ENCODE data around the gene ZNF700. TPM values are rescaled to one million over a fixed set of nuclear protein-coding genes. Genes with fewer than 3 reads are reported as not detected.
"Not testable (repeated sequence)": the region's sequence is repeated elsewhere in the genome, so short reads cannot be mapped to it uniquely, and the experiment has no call there.

ZNF700 gene
- 12.6 and 13.4 TPM in 2 replicates for total RNA-seq

DNA sequence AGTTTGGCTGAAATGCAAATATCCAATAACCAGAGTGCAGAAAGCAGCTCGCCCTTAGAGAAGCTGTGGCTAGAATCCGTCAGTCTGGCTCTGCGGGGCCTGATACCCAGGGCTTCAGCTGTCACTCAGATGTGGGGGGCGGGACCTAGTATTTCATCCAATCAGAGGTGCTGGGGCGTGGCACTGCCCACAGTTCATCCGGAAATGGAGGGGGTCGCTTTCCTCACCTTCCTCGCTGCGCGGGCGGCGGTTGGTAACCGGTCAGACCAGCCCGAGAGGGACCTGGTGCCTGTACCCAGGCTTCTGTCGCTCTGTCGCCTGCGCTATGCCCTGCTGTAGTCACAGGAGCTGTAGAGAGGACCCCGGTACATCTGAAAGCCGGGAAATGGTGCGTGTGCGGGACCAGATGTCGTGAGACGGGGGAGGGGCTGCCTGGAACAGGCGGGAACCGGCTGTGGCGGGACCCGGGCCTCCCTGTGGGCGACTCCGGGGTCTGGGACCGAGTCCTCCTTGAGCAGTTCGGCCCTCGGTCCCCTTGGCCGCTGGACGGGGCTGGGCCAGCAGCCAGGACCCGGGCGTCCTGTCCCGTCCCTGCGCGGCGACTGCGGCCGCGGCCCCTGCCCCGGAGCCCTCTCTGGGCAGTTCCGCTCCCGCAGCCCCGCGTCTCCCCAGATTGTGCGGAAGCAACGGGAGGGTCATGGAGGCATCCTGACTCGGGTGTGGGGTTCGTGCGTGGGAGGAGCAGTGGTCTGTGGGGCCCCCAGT is at the start of gene ZNF700:
Gene ZNF700 (plus strand): TSS at position 222 of the 765 bp plus-strand sequence. CDS start 104 bp downstream, at position 326.
- H3K9me3 Mint-ChIP-seq, result no peaks in the 10 kb centered on the region
- H3K36me3 Mint-ChIP-seq (ENCODE audit: low read depth), result peaks cover 38% of the 10 kb centered on the region
- H3K27me3 Mint-ChIP-seq, result no peaks in the 10 kb centered on the region
- peaks cover 30% of the 10 kb centered on the region for H3K4me1 Mint-ChIP-seq
- H3K4me3 Mint-ChIP-seq, result peak within 1 kb of the TSS; percentile 93
- intact Hi-C loops (cut with micrococcal nuclease), result loop anchor here (1.0 to 10.0 kb wide), 6 partner anchors 40 to 517 kb away; partner anchors contain the start of genes ZNF440, ZNF443, ZNF763 and ZNF878
- peak; percentile 98 for DNase-seq
- peak within 1 kb of the TSS; percentile 97 for H3K27ac Mint-ChIP-seq

DNA sequence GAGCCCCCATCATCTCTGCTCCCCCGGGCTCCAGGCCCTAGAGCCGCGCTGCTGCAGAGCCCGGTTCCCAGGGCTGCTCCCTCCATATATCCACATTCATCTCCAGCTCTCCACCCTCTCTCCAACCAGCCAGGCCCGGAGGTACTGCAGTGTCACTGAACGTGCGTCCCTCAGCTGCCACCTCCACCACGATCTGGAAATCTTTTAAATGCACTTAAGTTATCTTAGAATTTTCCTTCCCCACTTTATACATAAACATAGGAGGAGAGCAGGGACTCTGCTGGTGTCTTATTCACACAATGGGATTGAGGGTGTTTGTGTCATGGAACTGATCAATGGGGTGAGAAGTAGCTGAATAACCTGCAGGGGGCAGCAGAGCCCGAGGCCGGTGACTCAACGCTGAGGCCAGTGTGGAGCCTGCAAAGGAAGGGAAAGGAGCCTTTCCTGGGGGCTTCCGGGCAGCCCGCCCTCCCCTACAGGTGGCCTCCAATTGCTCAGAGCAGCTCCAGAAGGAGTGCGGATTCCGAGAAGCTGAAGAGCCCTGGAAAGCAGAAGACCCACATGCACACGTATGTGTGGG is 45.1 kb upstream of the ZNF700 start:
- not testable (repeated sequence) for H3K4me3 Mint-ChIP-seq; H3K9me3 Mint-ChIP-seq; H3K27ac Mint-ChIP-seq; H3K36me3 Mint-ChIP-seq (ENCODE audit: low read depth); H3K27me3 Mint-ChIP-seq; H3K4me1 Mint-ChIP-seq
- intact Hi-C loops (cut with micrococcal nuclease), result loop anchor here (1.0 to 5.0 kb wide), 4 partner anchors 82 to 262 kb away; partner anchors contain the start of gene ZNF491
- peak; percentile 76 for DNase-seq

DNA sequence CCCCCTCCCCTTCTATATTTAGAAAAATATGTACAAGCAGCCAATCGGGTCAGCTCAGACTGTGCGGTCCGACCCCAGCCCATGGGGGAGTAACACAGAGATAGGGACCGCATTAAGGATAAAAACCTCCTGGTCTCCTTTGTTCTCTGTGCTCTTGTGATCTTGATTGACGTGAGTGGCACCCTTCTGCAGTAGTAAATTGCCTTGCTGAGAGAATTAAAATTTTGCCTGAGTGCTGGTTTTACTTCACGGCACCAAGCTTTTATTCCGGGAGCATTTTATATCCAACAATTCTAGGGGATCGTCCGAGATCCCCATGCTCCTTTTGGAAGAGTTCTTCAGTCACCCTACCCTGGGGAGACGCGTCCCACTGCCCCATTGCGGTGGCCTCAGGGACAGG is 44.3 kb upstream of the ZNF700 start:
- no peak for DNase-seq
- Mint-ChIP-seq H3K27me3 (peaks cover 2% of the 10 kb centered on the region), H3K9me3 (no peaks in the 10 kb centered on the region), H3K4me1 (peaks cover 2% of the 10 kb centered on the region), H3K27ac (no peak overlapping the region), H3K36me3 (ENCODE audit: low read depth) (peaks cover 2% of the 10 kb centered on the region), H3K4me3 (no peak overlapping the region)
- intact Hi-C loops (cut with micrococcal nuclease), result loop anchor here (1.0 to 5.0 kb wide), 4 partner anchors 83 to 261 kb away; partner anchors contain the start of gene ZNF491

DNA sequence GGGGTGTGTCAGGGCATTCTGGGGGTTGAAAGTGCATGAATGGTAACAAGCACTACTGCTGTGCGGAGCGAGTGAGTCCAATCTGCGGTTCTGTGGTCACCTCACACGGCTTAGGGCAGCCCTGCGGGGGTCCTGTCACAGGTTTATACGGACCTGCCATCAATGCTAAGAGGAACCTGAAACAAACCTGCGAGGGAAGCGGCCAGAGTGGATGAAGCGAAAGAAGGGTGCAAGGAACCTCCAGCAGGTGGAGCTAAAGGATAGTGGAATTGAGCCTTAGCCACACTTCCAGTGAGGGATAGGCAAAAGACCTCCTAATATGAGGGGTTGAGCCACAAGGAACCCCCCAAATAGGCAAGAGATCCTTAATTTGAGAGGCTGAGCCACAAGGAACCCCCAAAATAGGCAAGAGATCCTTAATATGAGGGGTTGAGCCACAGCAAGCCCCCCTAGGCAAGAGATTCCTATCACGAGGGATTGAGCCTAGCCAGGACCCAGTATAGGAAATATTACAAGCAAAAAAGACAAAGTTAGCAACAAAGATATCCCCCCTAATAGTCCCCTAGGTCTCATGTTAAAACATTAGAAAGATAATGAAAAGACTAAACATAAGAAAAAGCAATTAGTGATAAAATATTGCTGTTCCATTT is 43.6 kb upstream of the ZNF700 start:
- peaks cover 2% of the 10 kb centered on the region for H3K27me3 Mint-ChIP-seq
- H3K36me3 Mint-ChIP-seq (ENCODE audit: low read depth), result peaks cover 2% of the 10 kb centered on the region
- peaks cover 2% of the 10 kb centered on the region for H3K4me1 Mint-ChIP-seq
- intact Hi-C loops (cut with micrococcal nuclease), result loop anchor here (2.0 to 5.0 kb wide), 3 partner anchors 84 to 176 kb away; partner anchors contain the start of gene ZNF491
- DNase-seq, result peak; percentile 88
- no peak overlapping the region for H3K4me3 Mint-ChIP-seq
- H3K27ac Mint-ChIP-seq, result no peak overlapping the region
- peaks cover 2% of the 10 kb centered on the region for H3K9me3 Mint-ChIP-seq

DNA sequence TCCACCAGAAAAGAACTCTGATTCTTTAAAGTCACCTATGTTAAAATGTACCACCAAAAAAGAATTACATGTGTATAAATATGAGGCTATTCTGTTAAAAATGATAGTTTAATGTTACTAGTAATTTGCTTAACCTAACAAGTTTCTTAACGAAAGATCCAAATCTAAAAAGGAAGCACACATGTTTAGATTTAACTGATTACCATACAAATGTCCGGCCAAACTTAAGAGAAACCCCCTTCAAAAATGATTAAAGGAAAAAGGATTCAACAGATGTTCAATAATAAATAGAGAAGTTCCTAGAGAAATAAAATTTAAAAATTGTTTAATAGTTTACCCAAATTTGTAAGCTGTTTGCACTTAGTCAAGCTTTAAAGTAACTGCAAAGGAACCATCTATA is 42.3 kb upstream of the ZNF700 start:
- H3K4me3 Mint-ChIP-seq, result no peak overlapping the region
- no peak for DNase-seq
- H3K9me3 Mint-ChIP-seq, result peaks cover 5% of the 10 kb centered on the region
- peaks cover 2% of the 10 kb centered on the region for H3K27me3 Mint-ChIP-seq
- H3K36me3 Mint-ChIP-seq (ENCODE audit: low read depth), result peaks cover 2% of the 10 kb centered on the region
- intact Hi-C loops (cut with micrococcal nuclease), result loop anchor here (5.0 kb wide), 2 partner anchors 85 to 175 kb away; partner anchors contain the start of gene ZNF491
- no peak overlapping the region for H3K27ac Mint-ChIP-seq
- H3K4me1 Mint-ChIP-seq, result peaks cover 5% of the 10 kb centered on the region

DNA sequence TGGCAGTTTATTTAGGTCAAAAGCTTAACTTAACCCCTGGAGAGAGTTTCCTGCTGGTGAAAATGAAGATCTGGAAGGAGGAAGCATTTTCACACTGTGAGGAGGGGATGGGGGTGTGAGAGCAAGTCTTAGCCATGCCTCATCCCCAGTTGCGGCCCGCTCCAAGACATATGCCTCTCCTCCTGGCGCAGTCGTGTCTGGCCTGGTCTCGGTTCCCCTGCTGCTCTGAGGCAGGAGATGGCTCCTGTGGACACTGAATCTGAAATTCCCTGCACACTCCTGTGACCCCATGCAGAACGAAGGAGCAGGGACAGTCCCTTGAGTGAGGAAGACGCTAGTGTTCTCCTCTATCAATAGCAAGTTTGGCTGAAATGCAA is 37.7 kb upstream of the ZNF700 start:
- Mint-ChIP-seq H3K9me3 (peaks cover 5% of the 10 kb centered on the region), H3K27ac (no peak overlapping the region), H3K4me1 (peaks cover 8% of the 10 kb centered on the region), H3K36me3 (ENCODE audit: low read depth) (peaks cover 2% of the 10 kb centered on the region), H3K4me3 (peak overlapping the region; percentile 85), H3K27me3 (no peaks in the 10 kb centered on the region)
- DNase-seq, result no peak
- intact Hi-C loops (cut with micrococcal nuclease), result no loop called here

DNA sequence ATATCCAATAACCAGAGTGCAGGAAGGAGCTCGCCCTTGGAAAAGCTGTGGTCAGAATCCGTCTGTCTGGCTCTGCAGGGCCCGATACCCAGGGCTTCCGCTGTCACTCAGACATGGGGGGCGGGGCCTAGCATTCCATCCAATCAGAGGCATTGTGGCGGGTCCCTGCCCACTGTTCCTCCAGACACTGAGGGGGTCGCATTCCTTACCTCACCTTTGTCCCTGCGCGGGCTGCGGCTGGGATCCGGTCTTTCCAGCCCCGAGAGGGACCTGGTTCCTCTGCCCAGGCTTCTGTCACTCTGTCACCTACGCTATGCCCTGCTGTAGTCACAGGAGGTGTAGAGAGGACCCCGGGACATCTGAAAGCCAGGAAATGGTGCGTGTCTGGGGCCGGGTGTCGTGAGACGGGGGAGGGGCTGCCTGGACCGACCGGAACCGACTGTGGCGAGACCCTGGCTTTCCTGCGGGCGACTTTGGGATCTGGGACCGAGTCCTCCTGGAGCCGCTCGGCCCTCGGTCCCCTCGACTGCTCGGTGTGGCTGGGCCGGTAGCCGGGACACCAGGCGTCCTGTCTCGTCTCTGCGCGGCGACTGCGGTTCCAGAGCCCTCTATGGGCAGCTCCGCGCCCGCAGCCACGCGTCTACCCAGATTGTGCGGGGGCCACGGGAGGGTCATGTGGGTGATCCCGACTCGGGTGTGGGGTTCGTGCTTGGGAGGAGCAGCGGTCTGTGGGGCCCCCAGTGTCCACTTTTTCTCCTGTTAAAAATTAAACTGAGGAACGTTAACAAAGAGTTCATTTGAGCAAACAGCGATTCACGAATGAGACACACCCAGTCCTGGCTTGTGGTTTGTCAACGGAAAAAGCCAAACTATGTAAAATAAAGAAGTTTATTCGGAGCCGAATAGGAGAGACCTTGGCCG is 37.0 kb upstream of the ZNF700 start, which contains the start of gene ZNF69:
Gene ZNF69 (plus strand): TSS at position 172 of the 921 bp plus-strand sequence. CDS start 142 bp downstream, at position 314.
- peak; percentile 77 for DNase-seq
- H3K9me3 Mint-ChIP-seq, result peaks cover 5% of the 10 kb centered on the region
- H3K4me3 Mint-ChIP-seq, result peak within 1 kb of the TSS; percentile 85
- H3K4me1 Mint-ChIP-seq, result peaks cover 8% of the 10 kb centered on the region
- peaks cover 2% of the 10 kb centered on the region for H3K36me3 Mint-ChIP-seq (ENCODE audit: low read depth)
- peak within 1 kb of the TSS; percentile 70 for H3K27ac Mint-ChIP-seq
- intact Hi-C loops (cut with micrococcal nuclease), result no loop called here
- H3K27me3 Mint-ChIP-seq, result no peaks in the 10 kb centered on the region

DNA sequence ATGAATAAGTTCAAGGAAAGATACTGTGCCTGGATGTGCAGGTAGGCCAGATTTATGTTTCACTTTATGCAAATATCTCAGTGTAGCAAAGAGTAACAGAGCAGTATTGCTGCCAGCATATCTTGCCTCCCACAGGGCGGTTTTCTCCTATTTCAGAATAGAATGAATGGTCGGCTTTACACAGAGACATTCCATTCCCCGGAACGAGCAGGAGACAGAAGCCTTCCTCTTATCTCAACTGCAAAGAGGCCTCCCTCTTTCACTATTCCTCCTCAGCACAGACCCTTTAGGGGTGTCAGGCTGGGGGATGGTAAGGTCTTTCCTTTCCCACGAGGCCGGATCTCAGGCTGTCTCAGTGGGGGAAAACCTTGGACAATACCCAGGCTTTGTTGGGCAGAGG is 35.0 kb upstream of the ZNF700 start:
- DNase-seq; H3K4me1 Mint-ChIP-seq; intact Hi-C loops (cut with micrococcal nuclease); H3K27ac Mint-ChIP-seq; H3K36me3 Mint-ChIP-seq (ENCODE audit: low read depth); H3K4me3 Mint-ChIP-seq; H3K27me3 Mint-ChIP-seq: not testable (repeated sequence)
- peaks cover 14% of the 10 kb centered on the region for H3K9me3 Mint-ChIP-seq

DNA sequence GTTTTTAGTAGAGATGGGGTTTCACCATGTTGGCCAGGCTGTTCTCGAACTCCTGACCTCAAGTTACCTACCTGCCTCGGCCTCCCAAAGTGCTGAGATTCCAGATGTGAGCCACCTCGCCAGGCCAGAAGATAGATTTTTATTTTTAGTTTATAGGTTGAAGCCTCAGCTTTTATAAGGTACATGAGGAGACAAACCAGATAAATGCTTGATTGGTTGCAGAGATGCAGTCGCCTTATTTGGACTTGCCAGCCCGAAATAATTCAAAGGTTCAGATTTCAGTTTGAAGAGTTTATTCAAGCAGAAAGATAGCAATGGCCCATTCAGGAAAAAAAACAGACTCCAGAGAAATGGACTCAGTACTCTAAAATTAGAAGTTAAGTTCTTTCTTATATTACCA is 34.3 kb upstream of the ZNF700 start:
- H3K27ac Mint-ChIP-seq, result no peak overlapping the region
- H3K27me3 Mint-ChIP-seq, result no peaks in the 10 kb centered on the region
- peaks cover 20% of the 10 kb centered on the region for H3K9me3 Mint-ChIP-seq
- H3K4me3 Mint-ChIP-seq, result no peak overlapping the region
- DNase-seq, result no peak
- intact Hi-C loops (cut with micrococcal nuclease), result no loop called here
- H3K36me3 Mint-ChIP-seq (ENCODE audit: low read depth), result peaks cover 2% of the 10 kb centered on the region
- peaks cover 8% of the 10 kb centered on the region for H3K4me1 Mint-ChIP-seq

DNA sequence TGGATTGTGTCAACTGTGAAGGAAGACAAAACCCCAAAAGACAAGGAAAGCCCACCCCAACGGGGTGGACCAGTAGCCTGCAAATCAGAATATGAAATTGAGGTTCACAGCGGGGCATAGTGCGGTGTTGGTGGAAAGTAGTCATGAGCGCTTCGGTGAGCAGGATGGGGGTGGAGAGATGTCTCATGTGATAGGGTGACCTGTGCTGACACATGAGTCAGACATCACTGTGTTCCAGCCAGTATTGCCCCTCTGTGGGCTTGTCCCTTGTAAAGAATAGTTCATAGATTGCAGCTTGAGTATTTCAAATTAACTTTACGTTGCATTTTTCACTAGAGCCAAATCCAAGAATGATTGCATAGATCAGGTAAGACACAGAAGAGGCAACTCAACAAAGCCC is 30.1 kb upstream of the ZNF700 start:
- DNase-seq, result no peak
- intact Hi-C loops (cut with micrococcal nuclease), result no loop called here
- Mint-ChIP-seq H3K36me3 (ENCODE audit: low read depth) (no peaks in the 10 kb centered on the region), H3K27me3 (no peaks in the 10 kb centered on the region), H3K4me3 (no peak overlapping the region), H3K9me3 (peaks cover 19% of the 10 kb centered on the region), H3K27ac (no peak overlapping the region), H3K4me1 (no peaks in the 10 kb centered on the region)

DNA sequence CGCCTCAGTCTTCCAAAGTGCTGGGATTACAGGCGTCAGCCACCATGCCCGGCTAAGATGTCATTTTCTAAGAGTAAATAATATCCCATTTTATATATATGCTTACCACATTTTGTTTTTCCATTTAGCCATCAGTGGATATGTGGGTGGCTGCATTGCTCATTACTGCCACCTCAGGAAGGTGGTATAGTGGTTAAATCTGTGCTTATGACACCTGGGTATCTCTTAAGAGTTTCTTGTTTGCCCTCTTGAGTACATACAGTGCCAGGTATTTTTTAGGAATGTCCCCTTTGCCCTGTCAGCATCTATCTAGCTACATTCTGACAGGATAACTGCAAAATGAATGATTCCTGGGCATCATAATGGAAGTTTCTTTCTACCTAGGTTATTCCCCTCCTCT is 22.7 kb upstream of the ZNF700 start:
- Mint-ChIP-seq H3K36me3 (ENCODE audit: low read depth) (peaks cover 15% of the 10 kb centered on the region), H3K27ac (no peak overlapping the region), H3K4me3 (no peak overlapping the region), H3K4me1 (no peaks in the 10 kb centered on the region), H3K27me3 (no peaks in the 10 kb centered on the region), H3K9me3 (peaks cover 13% of the 10 kb centered on the region)
- DNase-seq, result no peak
- intact Hi-C loops (cut with micrococcal nuclease), result no loop called here

DNA sequence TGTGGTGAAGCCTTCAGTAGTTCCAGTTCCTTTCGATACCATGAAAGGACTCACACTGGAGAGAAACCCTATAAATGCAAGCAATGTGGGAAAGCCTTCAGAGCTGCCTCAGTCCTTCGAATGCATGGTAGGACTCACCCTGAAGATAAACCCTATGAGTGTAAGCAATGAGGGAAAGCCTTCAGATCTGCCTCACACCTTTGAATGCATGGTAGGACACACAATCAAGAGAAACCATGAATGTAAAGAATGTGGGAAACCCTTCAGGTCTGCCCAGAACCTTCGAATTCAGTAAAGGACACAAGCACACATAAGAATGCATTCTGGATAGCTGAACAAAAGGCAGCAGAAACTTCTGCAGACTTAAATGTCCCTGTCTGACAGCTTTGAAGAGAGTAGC is 19.0 kb upstream of the ZNF700 start:
- H3K27me3 Mint-ChIP-seq, result no peaks in the 10 kb centered on the region
- no peak overlapping the region for H3K4me3 Mint-ChIP-seq
- H3K36me3 Mint-ChIP-seq (ENCODE audit: low read depth), result peaks cover 14% of the 10 kb centered on the region
- peaks cover 26% of the 10 kb centered on the region for H3K9me3 Mint-ChIP-seq
- no peak overlapping the region for H3K27ac Mint-ChIP-seq
- no peaks in the 10 kb centered on the region for H3K4me1 Mint-ChIP-seq
- no peak for DNase-seq
- intact Hi-C loops (cut with micrococcal nuclease), result no loop called here

DNA sequence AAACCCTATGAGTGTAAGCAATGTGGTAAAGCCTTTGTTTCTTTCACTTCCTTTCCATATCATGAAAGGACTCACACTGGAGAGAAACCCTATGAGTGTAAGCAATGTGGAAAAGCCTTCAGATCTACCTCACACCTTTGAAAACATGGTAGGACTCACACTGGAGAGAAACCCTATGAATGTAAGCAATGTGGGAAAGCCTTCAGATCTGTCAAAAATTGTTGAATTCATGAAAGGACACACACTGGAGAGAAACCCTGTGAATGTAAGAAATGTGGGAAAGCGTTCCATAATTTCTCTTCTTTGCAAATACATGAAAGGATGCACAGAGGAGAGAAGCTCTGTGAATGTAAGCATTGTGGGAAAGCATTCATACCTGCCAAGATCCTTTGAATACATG is 13.0 kb upstream of the ZNF700 start:
- H3K4me3 Mint-ChIP-seq; H3K27ac Mint-ChIP-seq; intact Hi-C loops (cut with micrococcal nuclease); H3K27me3 Mint-ChIP-seq; DNase-seq; H3K4me1 Mint-ChIP-seq; H3K36me3 Mint-ChIP-seq (ENCODE audit: low read depth): not testable (repeated sequence)
- H3K9me3 Mint-ChIP-seq, result peaks cover 20% of the 10 kb centered on the region

Data from activated CD4-positive, alpha-beta T cell treated with anti-CD3 and anti-CD28 coated beads, Interleukin-2, amount 10 ng/mL, durations not matched to agents 24 days and 14 days (primary cell).